ENCODE data around the gene CRIM1.

CRIM1 gene

DNA sequence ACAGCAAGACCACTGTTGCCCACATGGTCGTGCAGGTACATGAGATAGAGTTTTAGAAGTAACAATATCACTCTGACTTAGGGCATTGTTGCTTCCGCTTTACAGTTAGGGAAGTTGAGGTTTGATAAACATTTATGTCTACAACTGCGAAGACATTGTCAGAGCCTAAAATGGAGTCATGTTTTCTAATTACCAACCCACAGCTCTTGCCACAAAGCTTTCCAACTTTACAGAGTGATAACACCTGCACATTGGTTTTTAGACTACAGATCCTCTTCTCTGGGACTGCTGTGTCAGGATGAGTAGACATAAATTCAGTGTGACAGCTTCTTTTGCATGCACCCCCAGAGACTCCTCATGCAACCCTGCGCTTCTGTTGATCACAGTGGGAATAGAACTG lies 123.4 kb downstream of the CRIM1 start:
- TF ChIP-seq SIN3A (IDR thresholded peaks at IDR 0.05; ENCODE audit: borderline replicate concordance, insufficient read depth, low read length) (no peak), POLR2AphosphoS5 (IDR thresholded peaks at IDR 0.05; ENCODE audit: low read depth, low read length) (no peak), TAF1 (IDR thresholded peaks at IDR 0.05; ENCODE audit: borderline replicate concordance, insufficient read depth, low read length) (no peak), FOXP2 (optimal IDR thresholded peaks at IDR 0.05; ENCODE audit: borderline replicate concordance, extremely low read depth, extremely low read length, insufficient read depth) (no peak)
- TF ChIP-seq, protein P1, sequence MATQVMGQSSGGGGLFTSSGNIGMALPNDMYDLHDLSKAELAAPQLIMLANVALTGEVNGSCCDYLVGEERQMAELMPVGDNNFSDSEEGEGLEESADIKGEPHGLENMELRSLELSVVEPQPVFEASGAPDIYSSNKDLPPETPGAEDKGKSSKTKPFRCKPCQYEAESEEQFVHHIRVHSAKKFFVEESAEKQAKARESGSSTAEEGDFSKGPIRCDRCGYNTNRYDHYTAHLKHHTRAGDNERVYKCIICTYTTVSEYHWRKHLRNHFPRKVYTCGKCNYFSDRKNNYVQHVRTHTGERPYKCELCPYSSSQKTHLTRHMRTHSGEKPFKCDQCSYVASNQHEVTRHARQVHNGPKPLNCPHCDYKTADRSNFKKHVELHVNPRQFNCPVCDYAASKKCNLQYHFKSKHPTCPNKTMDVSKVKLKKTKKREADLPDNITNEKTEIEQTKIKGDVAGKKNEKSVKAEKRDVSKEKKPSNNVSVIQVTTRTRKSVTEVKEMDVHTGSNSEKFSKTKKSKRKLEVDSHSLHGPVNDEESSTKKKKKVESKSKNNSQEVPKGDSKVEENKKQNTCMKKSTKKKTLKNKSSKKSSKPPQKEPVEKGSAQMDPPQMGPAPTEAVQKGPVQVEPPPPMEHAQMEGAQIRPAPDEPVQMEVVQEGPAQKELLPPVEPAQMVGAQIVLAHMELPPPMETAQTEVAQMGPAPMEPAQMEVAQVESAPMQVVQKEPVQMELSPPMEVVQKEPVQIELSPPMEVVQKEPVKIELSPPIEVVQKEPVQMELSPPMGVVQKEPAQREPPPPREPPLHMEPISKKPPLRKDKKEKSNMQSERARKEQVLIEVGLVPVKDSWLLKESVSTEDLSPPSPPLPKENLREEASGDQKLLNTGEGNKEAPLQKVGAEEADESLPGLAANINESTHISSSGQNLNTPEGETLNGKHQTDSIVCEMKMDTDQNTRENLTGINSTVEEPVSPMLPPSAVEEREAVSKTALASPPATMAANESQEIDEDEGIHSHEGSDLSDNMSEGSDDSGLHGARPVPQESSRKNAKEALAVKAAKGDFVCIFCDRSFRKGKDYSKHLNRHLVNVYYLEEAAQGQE (IDR thresholded peaks at IDR 0.05; ENCODE audit: insufficient read depth in 1 of 2, low read depth in 2 of 2, low read length in 2 of 2), result no peak

DNA sequence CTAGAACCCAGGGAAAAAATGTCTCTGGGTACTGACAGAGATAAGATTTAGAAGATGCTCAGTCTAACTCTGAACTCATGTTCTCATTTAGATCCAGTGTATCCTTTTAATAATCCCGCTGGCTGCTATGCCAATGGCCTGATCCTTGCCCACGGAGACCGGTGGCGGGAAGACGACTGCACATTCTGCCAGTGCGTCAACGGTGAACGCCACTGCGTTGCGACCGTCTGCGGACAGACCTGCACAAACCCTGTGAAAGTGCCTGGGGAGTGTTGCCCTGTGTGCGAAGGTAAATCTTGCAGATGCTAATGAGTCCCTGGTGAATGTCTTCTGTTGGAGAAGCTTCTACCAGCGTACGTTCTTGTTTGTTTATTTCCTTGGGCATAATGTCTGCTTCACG lies 123.8 kb downstream of the CRIM1 start:
- TF ChIP-seq, protein P1 (IDR thresholded peaks at IDR 0.05; ENCODE audit: insufficient read depth in 1 of 2, low read depth in 2 of 2, low read length in 2 of 2), result no peak
- TF ChIP-seq SIN3A (IDR thresholded peaks at IDR 0.05; ENCODE audit: borderline replicate concordance, insufficient read depth, low read length), result no peak
- no peak for TF ChIP-seq TAF1 (IDR thresholded peaks at IDR 0.05; ENCODE audit: borderline replicate concordance, insufficient read depth, low read length)
- TF ChIP-seq POLR2AphosphoS5 (IDR thresholded peaks at IDR 0.05; ENCODE audit: low read depth, low read length), result no peak
- no peak for TF ChIP-seq FOXP2 (optimal IDR thresholded peaks at IDR 0.05; ENCODE audit: borderline replicate concordance, extremely low read depth, extremely low read length, insufficient read depth)

DNA sequence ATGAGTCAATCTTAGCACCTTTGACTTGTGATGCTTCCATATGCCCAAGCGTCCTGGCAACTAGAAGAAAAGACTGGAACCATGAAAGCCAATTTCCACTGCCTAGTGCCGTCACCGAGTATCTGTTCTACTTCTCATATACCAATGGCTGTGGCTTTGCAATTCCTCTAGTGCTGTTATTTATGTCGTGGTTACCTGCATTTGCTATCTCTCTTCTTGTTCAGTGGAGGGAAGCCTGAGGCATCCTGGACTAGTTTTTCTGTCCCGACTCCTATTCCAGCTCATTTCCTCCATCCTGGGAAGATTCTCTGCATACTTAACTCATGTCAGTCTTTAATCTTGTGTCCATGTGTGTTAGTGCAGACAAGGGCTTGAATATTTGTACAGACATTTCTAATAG lies 124.5 kb downstream of the CRIM1 start:
- TF ChIP-seq POLR2AphosphoS5 (IDR thresholded peaks at IDR 0.05; ENCODE audit: low read depth, low read length), result no peak
- TF ChIP-seq, protein P1 (IDR thresholded peaks at IDR 0.05; ENCODE audit: insufficient read depth in 1 of 2, low read depth in 2 of 2, low read length in 2 of 2), result no peak
- no peak for TF ChIP-seq SIN3A (IDR thresholded peaks at IDR 0.05; ENCODE audit: borderline replicate concordance, insufficient read depth, low read length)
- TF ChIP-seq TAF1 (IDR thresholded peaks at IDR 0.05; ENCODE audit: borderline replicate concordance, insufficient read depth, low read length), result no peak
- TF ChIP-seq FOXP2 (optimal IDR thresholded peaks at IDR 0.05; ENCODE audit: borderline replicate concordance, extremely low read depth, extremely low read length, insufficient read depth), result no peak

DNA sequence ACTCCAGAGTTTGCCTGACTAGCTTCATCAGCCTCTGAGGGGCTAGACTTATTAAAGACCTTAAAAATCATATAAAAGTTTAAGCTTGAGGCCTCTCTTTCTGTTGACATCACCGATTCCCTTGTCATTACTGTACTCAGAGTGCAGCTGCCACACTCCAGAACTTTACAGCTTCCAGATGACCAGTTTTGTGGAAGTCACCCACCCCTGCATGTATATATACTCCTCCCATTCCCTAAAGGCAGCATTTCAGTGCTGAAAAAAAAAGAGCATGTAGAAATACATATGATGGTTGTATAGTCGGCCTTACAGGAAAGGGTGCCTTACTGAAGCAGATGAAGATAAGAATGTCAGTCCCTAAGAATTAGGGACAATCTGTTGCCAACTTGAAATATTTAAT lies 125.1 kb downstream of the CRIM1 start:
- no peak for TF ChIP-seq POLR2AphosphoS5 (IDR thresholded peaks at IDR 0.05; ENCODE audit: low read depth, low read length)
- TF ChIP-seq, protein P1 (IDR thresholded peaks at IDR 0.05; ENCODE audit: insufficient read depth in 1 of 2, low read depth in 2 of 2, low read length in 2 of 2), result no peak
- no peak for TF ChIP-seq FOXP2 (optimal IDR thresholded peaks at IDR 0.05; ENCODE audit: borderline replicate concordance, extremely low read depth, extremely low read length, insufficient read depth)
- no peak for TF ChIP-seq SIN3A (IDR thresholded peaks at IDR 0.05; ENCODE audit: borderline replicate concordance, insufficient read depth, low read length)
- TF ChIP-seq TAF1 (IDR thresholded peaks at IDR 0.05; ENCODE audit: borderline replicate concordance, insufficient read depth, low read length), result no peak

DNA sequence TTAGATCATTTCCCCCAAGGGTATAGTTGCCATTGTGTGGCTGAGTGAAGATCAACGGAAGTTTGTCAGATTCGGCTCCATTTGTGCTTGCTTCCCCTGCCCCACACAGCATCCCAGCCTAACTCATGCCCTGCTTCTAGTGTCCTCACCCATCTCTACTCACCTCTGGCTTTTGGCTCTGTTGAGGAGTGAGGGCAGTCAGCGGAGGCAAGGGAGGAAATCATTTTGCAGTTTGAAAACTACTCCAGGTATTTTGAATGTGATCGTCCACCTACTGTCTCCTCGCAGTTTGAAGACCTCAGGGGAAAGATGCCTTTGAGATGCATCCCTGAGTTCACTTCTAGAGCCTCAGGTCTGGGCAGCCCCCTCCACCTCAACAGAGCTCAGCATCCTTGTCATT lies 126.1 kb downstream of the CRIM1 start:
- no peak for TF ChIP-seq POLR2AphosphoS5 (IDR thresholded peaks at IDR 0.05; ENCODE audit: low read depth, low read length)
- TF ChIP-seq, protein P1 (IDR thresholded peaks at IDR 0.05; ENCODE audit: insufficient read depth in 1 of 2, low read depth in 2 of 2, low read length in 2 of 2), result no peak
- TF ChIP-seq FOXP2 (optimal IDR thresholded peaks at IDR 0.05; ENCODE audit: borderline replicate concordance, extremely low read depth, extremely low read length, insufficient read depth), result no peak
- no peak for TF ChIP-seq SIN3A (IDR thresholded peaks at IDR 0.05; ENCODE audit: borderline replicate concordance, insufficient read depth, low read length)
- no peak for TF ChIP-seq TAF1 (IDR thresholded peaks at IDR 0.05; ENCODE audit: borderline replicate concordance, insufficient read depth, low read length)
